Loucy (cell line): ENCODE data around the gene KYAT1.

ENCODE experiments used
- H2AFZ ChIP-seq: fragments of 200-600 bp; sonication (generic); 2 replicates; pipeline ENCODE4 v1.6.0; 2016; ENCODE audit warnings: antibody characterized with exemption, mild to moderate bottlenecking, low read length, moderate library complexity
- H3F3A ChIP-seq: fragments of 200-600 bp; 2 replicates; pipeline ENCODE4 v1.6.0; 2016; ENCODE audit warnings: antibody characterized with exemption, low read depth, mild to moderate bottlenecking
- H3K27me3 ChIP-seq: fragments of 200-600 bp; sonication (generic); 2 replicates; pipeline ENCODE4 v1.6.1; 2014; ENCODE audit warnings: low read length, mild to moderate bottlenecking; ENCODE audit not compliant: insufficient read depth, poor library complexity, severe bottlenecking
- H3K36me3 ChIP-seq: fragments of 200-600 bp; sonication (generic); 2 replicates; pipeline ENCODE4 v1.6.1; 2016; ENCODE audit warnings: low read length; ENCODE audit not compliant: insufficient read depth
- H3K4me1 ChIP-seq: fragments of 200-600 bp; sonication (generic); 2 replicates; pipeline ENCODE4 v1.5.1; 2014; ENCODE audit warnings: low read length, mild to moderate bottlenecking; ENCODE audit not compliant: insufficient read depth, poor library complexity, severe bottlenecking
- H3K4me2 ChIP-seq: fragments of 200-600 bp; sonication (generic); 2 replicates; pipeline ENCODE4 v1.6.0; 2014; ENCODE audit warnings: antibody characterized with exemption, low read length, low read depth, mild to moderate bottlenecking; ENCODE audit not compliant: poor library complexity, severe bottlenecking
- H3K4me3 ChIP-seq: fragments of 200-600 bp; sonication (generic); 2 replicates; pipeline ENCODE4 v1.5.1; 2014; ENCODE audit warnings: low read length, mild to moderate bottlenecking, mixed read lengths; ENCODE audit not compliant: poor library complexity, severe bottlenecking
- H3K79me2 ChIP-seq: fragments of 200-600 bp; sonication (generic); 2 replicates; pipeline ENCODE4 v1.6.1; 2014; ENCODE audit warnings: low read length; ENCODE audit not compliant: insufficient read depth
- H3K9ac ChIP-seq: fragments of 200-600 bp; sonication (generic); 2 replicates; pipeline ENCODE4 v1.6.0; 2014; ENCODE audit warnings: mild to moderate bottlenecking, low read depth, low read length, moderate library complexity; ENCODE audit not compliant: poor library complexity, severe bottlenecking
- H3K9me2 ChIP-seq: fragments of 200-600 bp; sonication (generic); replicated peaks from 2 replicates; pipeline ENCODE4 v1.6.1; 2016; ENCODE audit warnings: low read depth, low read length, mixed read lengths
- H3K9me3 ChIP-seq: fragments of 200-600 bp; sonication (generic); 2 replicates; pipeline ENCODE4 v1.6.1; 2014; ENCODE audit warnings: mild to moderate bottlenecking, antibody characterized with exemption, low read length, low read depth; ENCODE audit not compliant: insufficient read depth
- H4K20me1 ChIP-seq: fragments of 200-600 bp; sonication (generic); 2 replicates; pipeline ENCODE4 v1.6.0; 2014; ENCODE audit warnings: antibody characterized with exemption, low read length, mild to moderate bottlenecking; ENCODE audit not compliant: insufficient read depth, poor library complexity, severe bottlenecking
- EZH2phosphoT487 ChIP-seq: fragments of 200-600 bp; IDR thresholded peaks from 2 replicates; pipeline ENCODE4 v1.6.1; 2018; ENCODE audit warnings: antibody characterized with exemption, mild to moderate bottlenecking, moderate library complexity, borderline replicate concordance
- TF ChIP-seq, protein P1 (sequence below): fragments of 200-600 bp; sonication (generic); conservative IDR thresholded peaks from 2 replicates; pipeline ENCODE4 v1.5.1; 2014; ENCODE audit warnings: mild to moderate bottlenecking, antibody characterized with exemption, low read length

Gene KYAT1

DNA sequence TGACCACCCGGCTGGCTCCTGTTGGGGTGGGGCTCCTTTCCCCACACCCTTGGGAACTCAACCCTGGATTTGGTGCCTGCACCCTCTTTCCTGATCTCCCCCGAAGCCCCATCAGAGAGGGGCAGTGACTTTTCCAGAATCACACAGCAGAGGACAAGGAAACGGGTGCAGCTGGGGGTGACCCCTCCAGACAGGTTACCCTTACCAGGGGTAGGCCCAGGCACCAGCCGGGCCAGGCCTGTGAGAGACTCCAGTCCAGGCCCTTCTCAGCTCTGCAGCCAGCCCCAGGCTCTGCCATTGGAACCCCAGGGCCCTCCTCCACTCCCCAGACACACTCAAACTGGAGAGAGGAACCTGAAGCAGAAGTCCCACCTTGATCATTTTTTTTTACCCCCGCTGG is 20.1 kb upstream of the KYAT1 start:
- H3K9ac ChIP-seq = peak overlapping the region; percentile 46
- no peaks in the 10 kb centered on the region for H3F3A ChIP-seq
- H3K4me3 ChIP-seq = peak overlapping the region; percentile 38
- peaks cover 32% of the 10 kb centered on the region for H3K4me1 ChIP-seq
- H4K20me1 ChIP-seq = no peaks in the 10 kb centered on the region
- H3K4me2 ChIP-seq = peak overlapping the region; percentile 77
- no peaks in the 10 kb centered on the region for H3K27me3 ChIP-seq
- no peaks in the 10 kb centered on the region for H3K9me2 ChIP-seq
- H2AFZ ChIP-seq = no peak overlapping the region
- no peaks in the 10 kb centered on the region for H3K9me3 ChIP-seq
- TF ChIP-seq, protein P1, sequence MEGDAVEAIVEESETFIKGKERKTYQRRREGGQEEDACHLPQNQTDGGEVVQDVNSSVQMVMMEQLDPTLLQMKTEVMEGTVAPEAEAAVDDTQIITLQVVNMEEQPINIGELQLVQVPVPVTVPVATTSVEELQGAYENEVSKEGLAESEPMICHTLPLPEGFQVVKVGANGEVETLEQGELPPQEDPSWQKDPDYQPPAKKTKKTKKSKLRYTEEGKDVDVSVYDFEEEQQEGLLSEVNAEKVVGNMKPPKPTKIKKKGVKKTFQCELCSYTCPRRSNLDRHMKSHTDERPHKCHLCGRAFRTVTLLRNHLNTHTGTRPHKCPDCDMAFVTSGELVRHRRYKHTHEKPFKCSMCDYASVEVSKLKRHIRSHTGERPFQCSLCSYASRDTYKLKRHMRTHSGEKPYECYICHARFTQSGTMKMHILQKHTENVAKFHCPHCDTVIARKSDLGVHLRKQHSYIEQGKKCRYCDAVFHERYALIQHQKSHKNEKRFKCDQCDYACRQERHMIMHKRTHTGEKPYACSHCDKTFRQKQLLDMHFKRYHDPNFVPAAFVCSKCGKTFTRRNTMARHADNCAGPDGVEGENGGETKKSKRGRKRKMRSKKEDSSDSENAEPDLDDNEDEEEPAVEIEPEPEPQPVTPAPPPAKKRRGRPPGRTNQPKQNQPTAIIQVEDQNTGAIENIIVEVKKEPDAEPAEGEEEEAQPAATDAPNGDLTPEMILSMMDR = no peak
- no peak for TF ChIP-seq EZH2phosphoT487
- no peaks in the 10 kb centered on the region; the same call in 1 of the 2 replicates for H3K36me3 ChIP-seq
- peaks cover 9% of the 10 kb centered on the region; the same call in 1 of the 2 replicates for H3K79me2 ChIP-seq

DNA sequence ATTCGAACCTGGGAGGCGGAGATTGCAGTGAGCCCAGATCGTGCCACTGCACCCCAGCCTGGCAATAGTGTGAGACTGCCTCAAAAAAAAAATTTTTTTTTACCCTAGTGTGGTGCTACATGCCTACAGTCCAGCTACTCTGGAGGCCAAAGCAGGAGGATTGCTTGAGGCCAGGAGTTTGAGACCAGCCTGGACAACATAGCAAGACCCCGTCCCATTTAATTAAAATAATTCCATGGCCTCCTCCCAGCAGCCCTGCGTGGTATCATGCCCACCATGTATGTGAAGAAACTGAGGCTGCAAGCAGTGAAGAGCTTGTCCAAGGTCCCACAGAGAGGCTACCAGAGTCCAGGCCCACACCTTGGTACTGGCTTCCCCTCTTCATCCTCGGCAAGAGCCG is 19.6 kb upstream of the KYAT1 start:
- Histone ChIP-seq H3K9me3 (no peaks in the 10 kb centered on the region), H3K4me1 (peaks cover 32% of the 10 kb centered on the region), H3F3A (no peaks in the 10 kb centered on the region), H3K9me2 (no peaks in the 10 kb centered on the region), H2AFZ (no peak overlapping the region), H3K36me3 (no peaks in the 10 kb centered on the region), H4K20me1 (no peaks in the 10 kb centered on the region), H3K79me2 (peaks cover 9% of the 10 kb centered on the region; the same call in 1 of the 2 replicates), H3K4me2 (no peak overlapping the region), H3K4me3 (no peak overlapping the region), H3K27me3 (no peaks in the 10 kb centered on the region), H3K9ac (peak overlapping the region; percentile 46)
- TF ChIP-seq EZH2phosphoT487 = no peak
- TF ChIP-seq, protein P1 = no peak

DNA sequence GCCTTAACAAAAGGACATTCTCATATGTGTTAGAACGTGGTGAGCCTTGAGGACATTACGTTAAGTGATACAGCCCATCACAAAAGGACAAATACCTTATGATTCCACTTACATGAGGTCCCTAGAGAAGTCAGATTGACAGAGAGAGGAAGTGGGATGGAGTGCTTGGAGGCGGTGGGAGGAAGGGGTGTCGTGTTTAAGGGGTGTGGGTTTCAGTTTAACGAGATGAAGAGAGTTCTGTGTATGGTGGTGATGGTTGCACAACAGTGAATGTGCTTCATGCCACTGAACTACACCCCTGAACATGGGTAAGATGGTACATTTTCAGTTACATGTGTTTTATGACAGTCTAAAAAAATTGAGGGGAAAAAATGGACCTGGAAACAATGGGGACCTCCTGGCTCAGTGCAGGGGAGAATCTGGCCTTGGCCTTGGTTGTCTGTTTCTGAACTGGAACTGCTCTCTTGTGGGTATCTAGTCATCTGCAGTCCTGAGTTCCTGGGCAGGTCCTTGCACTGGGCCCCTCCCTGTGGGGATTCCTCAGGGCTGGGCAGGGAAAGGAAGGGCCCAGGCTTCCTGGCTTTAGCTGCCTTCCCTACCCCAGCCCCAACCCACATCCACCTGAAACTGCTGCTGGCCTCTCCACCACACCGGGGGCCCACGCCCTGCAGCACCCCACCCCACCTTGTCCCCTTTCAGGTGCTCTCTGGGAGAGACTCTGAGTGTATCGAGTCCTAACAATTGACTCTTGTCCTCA is 18.0 kb upstream of the KYAT1 start:
- Histone ChIP-seq H3K9ac (peak overlapping the region; percentile 59), H3K9me3 (no peaks in the 10 kb centered on the region), H2AFZ (no peak overlapping the region), H3K79me2 (peaks cover 9% of the 10 kb centered on the region; the same call in 1 of the 2 replicates), H3K9me2 (no peaks in the 10 kb centered on the region), H3K4me1 (peaks cover 32% of the 10 kb centered on the region), H3K4me2 (peak overlapping the region; percentile 46), H3K27me3 (no peaks in the 10 kb centered on the region), H3K4me3 (no peak overlapping the region), H3K36me3 (no peaks in the 10 kb centered on the region), H4K20me1 (no peaks in the 10 kb centered on the region), H3F3A (no peaks in the 10 kb centered on the region)
- TF ChIP-seq EZH2phosphoT487 = no peak
- TF ChIP-seq, protein P1 = no peak
